Colon (tissue), 2 donors: Measurements from ENCODE around the gene FAXC.
"Not testable (repeated sequence)": the region's sequence is repeated elsewhere in the genome, so short reads cannot be mapped to it uniquely, and the experiment has no call there.

Experiments used
- FAIRE-seq: peaks from 2 replicates; lab custom pipeline; 2012; peaks lifted over from hg19 to GRCh38; lab: Jason Lieb, UNC
- donor health status: control.
- donor health status: control.

The FAXC gene

GRCh38 chr6:99341862-99342455 is 7.5 kb downstream of the FAXC start:
- no peak for FAIRE-seq

GRCh38 chr6:99338188-99338587 is 11.3 kb downstream of the FAXC start:
- FAIRE-seq: no peak

- FAIRE-seq: not testable (repeated sequence)
Measured at GRCh38 chr6:99335298-99335697, 14.2 kb downstream of the FAXC start.

- FAIRE-seq: no peak
Measured at GRCh38 chr6:99334526-99335127, 14.8 kb downstream of the FAXC start.

- no peak for FAIRE-seq
Measured at GRCh38 chr6:99333068-99333467, 16.4 kb downstream of the FAXC start.

GRCh38 chr6:99331531-99331930 is 17.9 kb downstream of the FAXC start:
- FAIRE-seq: no peak

- FAIRE-seq: peak; percentile 45
Measured at GRCh38 chr6:99330159-99330558, 19.3 kb downstream of the FAXC start.

GRCh38 chr6:99324996-99325395 is 24.5 kb downstream of the FAXC start:
- no peak for FAIRE-seq

GRCh38 chr6:99318566-99318965 is 30.9 kb downstream of the FAXC start:
- FAIRE-seq: no peak

- no peak for FAIRE-seq
Measured at GRCh38 chr6:99312354-99312753, 37.1 kb downstream of the FAXC start.

- no peak for FAIRE-seq
Measured at GRCh38 chr6:99310553-99310952, 38.9 kb downstream of the FAXC start.

- no peak for FAIRE-seq
Measured at GRCh38 chr6:99309557-99309956, 39.9 kb downstream of the FAXC start.

GRCh38 chr6:99308788-99309187 is 40.7 kb downstream of the FAXC start:
- FAIRE-seq: no peak

- no peak for FAIRE-seq
Measured at GRCh38 chr6:99307295-99307907, 42.1 kb downstream of the FAXC start.

- FAIRE-seq: no peak
Measured at GRCh38 chr6:99306341-99306740, 43.1 kb downstream of the FAXC start.

- FAIRE-seq: no peak
Measured at GRCh38 chr6:99305021-99305554, 44.4 kb downstream of the FAXC start.

GRCh38 chr6:99297415-99297814 is 52.1 kb downstream of the FAXC start:
- no peak for FAIRE-seq

- FAIRE-seq: no peak
Measured at GRCh38 chr6:99297006-99297405, 52.5 kb downstream of the FAXC start.

GRCh38 chr6:99296261-99296660 is 53.2 kb downstream of the FAXC start:
- FAIRE-seq: no peak

GRCh38 chr6:99295276-99295675 is 54.2 kb downstream of the FAXC start:
- no peak for FAIRE-seq

- no peak for FAIRE-seq
Measured at GRCh38 chr6:99294786-99295185, 54.7 kb downstream of the FAXC start.

- no peak for FAIRE-seq
Measured at GRCh38 chr6:99289701-99290100, 59.8 kb downstream of the FAXC start.

GRCh38 chr6:99288668-99289067 is 60.8 kb downstream of the FAXC start:
- no peak for FAIRE-seq

- FAIRE-seq: no peak
Measured at GRCh38 chr6:99287523-99287922, 62.0 kb downstream of the FAXC start.
